GM18909 (cell line): Measurements from ENCODE around the gene TMEM186.
"Not testable (repeated sequence)": the region's sequence is repeated elsewhere in the genome, so short reads cannot be mapped to it uniquely, and the experiment has no call there.

Experiments
- ATAC-seq: cut with Tn5 transposase; IDR thresholded peaks from one replicate; pipeline ENCODE4 v1.9.1; 2021; ENCODE audit warnings: mild to moderate bottlenecking; ENCODE audit not compliant: unreplicated experiment, poor library complexity

Gene TMEM186

GRCh38 chr16:8797364-8798173 lies at the start of gene TMEM186, which contains the start of gene PMM2:
Gene TMEM186 (minus strand): TSS chr16:8797639. CDS start chr16:8797614, 25 bp downstream.
Gene PMM2 (plus strand): TSS chr16:8797839. CDS start chr16:8797883, 44 bp downstream.
- ATAC-seq: peak; percentile 93

GRCh38 chr16:8847145-8847544 lies 49.7 kb upstream of the TMEM186 start:
- no peak for ATAC-seq

GRCh38 chr16:8846401-8846932 lies 49.0 kb upstream of the TMEM186 start:
- no peak for ATAC-seq

GRCh38 chr16:8845699-8846298 lies 48.4 kb upstream of the TMEM186 start:
- ATAC-seq: no peak

- not testable (repeated sequence) for ATAC-seq
Observed at GRCh38 chr16:8843296-8843695, 45.9 kb upstream of the TMEM186 start.

- ATAC-seq: not testable (repeated sequence)
Observed at GRCh38 chr16:8842016-8842415, 44.6 kb upstream of the TMEM186 start.

GRCh38 chr16:8837594-8837993 lies 40.2 kb upstream of the TMEM186 start:
- not testable (repeated sequence) for ATAC-seq

GRCh38 chr16:8836797-8837196 lies 39.4 kb upstream of the TMEM186 start:
- ATAC-seq: not testable (repeated sequence)

- no peak for ATAC-seq
Observed at GRCh38 chr16:8832717-8833105, 35.3 kb upstream of the TMEM186 start.

- no peak for ATAC-seq
Observed at GRCh38 chr16:8831871-8832716, 34.7 kb upstream of the TMEM186 start.

- ATAC-seq: no peak
Observed at GRCh38 chr16:8831450-8831849, 34.0 kb upstream of the TMEM186 start.

- no peak for ATAC-seq
Observed at GRCh38 chr16:8828541-8829165, 31.2 kb upstream of the TMEM186 start.

GRCh38 chr16:8826278-8826879 lies 28.9 kb upstream of the TMEM186 start:
- no peak for ATAC-seq

GRCh38 chr16:8822403-8822802 lies 25.0 kb upstream of the TMEM186 start:
- no peak for ATAC-seq

GRCh38 chr16:8819411-8820034 lies 22.1 kb upstream of the TMEM186 start:
- ATAC-seq: no peak

GRCh38 chr16:8818504-8819270 lies 21.2 kb upstream of the TMEM186 start:
- peak; percentile 84 for ATAC-seq

- no peak for ATAC-seq
Observed at GRCh38 chr16:8816967-8817655, 19.7 kb upstream of the TMEM186 start.
